Skeletal muscle satellite cell (primary cell): Measurements from ENCODE around the gene UBR1. TPM values are rescaled to one million over a fixed set of nuclear protein-coding genes. Genes with fewer than 3 reads are reported as not detected.

Experiments
- small RNA-seq: library from RNA; depleted of rRNA; stranded (forward); fragments of <200 nt; gene quantifications from one replicate; pipeline ENCODE3, GENCODE V24; 2012

Gene UBR1

Small RNA genes lying within 50 kb of the gene (small RNA-seq; reads per million reads assigned to genes)
- gene AC068724.2 = not detected
